AG09319 (cell line): Measurements from ENCODE around the gene SLC51A.
"Not testable (repeated sequence)": the region's sequence is repeated elsewhere in the genome, so short reads cannot be mapped to it uniquely, and the experiment has no call there.

Experiments used
- DNase-seq: peaks from one replicate; pipeline ENCODE4 v3.0.0-alpha.2; 2010; ENCODE audit warnings: low read depth; ENCODE audit errors: extremely low read depth
- TF ChIP-seq, protein P1 (sequence below): IDR thresholded peaks from 2 replicates; pipeline ENCODE4 v1.5.1; 2011; ENCODE audit warnings: low read depth, mild to moderate bottlenecking, inconsistent platforms, low read length, moderate library complexity

The SLC51A gene

DNA sequence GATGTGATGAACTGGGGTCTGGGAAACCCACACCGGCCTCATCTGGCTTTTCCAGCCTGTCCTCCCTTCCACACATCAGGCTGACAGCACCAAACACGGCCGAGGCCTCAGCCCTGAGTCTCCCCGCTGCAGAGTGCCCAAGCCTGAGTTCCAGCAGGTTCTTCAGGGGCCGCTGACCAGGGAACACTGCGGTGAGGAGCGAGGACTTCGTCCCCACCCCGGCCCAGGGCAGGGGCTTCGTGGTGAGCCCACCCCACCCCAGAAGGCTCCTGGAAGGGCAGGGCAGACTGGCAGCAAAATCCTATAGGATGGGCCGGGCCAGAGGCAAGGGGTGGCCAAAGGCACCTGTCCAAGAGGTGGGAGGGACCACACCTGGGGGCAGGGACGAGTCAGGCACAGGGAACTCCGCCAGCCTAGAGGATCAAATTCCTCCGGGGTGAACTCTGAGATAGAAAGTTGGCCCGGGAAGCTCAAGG is at the start of gene SLC51A:
TSS of gene SLC51A (plus strand) at position 446 of the 476 bp plus-strand sequence. CDS start 179 bp downstream, outside the sequence.
- TF ChIP-seq, protein P1, sequence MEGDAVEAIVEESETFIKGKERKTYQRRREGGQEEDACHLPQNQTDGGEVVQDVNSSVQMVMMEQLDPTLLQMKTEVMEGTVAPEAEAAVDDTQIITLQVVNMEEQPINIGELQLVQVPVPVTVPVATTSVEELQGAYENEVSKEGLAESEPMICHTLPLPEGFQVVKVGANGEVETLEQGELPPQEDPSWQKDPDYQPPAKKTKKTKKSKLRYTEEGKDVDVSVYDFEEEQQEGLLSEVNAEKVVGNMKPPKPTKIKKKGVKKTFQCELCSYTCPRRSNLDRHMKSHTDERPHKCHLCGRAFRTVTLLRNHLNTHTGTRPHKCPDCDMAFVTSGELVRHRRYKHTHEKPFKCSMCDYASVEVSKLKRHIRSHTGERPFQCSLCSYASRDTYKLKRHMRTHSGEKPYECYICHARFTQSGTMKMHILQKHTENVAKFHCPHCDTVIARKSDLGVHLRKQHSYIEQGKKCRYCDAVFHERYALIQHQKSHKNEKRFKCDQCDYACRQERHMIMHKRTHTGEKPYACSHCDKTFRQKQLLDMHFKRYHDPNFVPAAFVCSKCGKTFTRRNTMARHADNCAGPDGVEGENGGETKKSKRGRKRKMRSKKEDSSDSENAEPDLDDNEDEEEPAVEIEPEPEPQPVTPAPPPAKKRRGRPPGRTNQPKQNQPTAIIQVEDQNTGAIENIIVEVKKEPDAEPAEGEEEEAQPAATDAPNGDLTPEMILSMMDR: no peak
- no peak for DNase-seq

DNA sequence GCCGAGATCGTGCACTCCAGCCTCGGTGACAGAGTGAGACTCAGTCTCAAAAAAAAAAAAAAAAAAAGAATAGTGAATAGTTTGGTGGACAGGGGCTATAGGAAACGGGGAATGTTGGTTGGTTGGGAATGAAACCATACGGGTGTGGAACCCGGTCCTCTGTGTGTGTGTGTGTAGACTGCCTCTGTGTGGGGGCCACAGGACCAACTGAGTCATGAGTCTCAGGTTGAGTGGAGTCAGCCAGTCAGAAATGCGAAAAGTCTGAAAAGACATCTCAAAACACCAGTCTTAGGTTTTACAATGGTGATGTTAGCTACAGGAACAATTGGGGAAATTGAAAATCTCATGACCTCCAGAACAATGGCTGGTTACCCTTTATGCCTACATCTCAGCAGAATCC is 49.6 kb upstream of the SLC51A start:
- TF ChIP-seq, protein P1: no peak
- DNase-seq: no peak

DNA sequence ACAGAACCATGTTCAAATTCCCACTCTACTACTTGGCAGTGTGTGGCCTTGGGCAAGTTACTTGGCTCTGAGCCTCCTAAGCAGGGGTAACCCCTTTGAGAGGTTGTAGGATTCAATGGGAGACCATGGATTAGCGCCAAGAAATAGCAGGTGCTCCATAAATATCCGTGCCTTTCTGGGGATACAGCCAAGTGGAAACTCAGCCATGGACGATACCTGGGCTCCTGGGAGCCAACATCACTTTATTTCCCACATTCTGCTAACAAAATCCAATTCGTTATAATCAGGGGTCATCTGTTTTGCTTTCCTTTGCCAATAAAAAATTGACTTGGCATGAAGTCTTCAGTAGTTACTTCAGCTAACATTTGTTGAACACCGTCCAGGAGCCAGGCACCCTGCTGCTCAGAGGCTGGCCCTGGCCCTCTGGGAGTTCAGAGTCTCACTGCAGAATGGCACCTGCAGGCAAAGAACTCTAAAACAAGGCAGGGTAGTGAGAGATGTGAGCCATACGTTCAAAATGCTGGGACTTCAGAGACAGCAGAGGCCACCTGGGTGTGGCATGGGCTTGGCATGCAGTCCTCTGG is 47.4 kb upstream of the SLC51A start:
- TF ChIP-seq, protein P1: no peak
- no peak for DNase-seq

DNA sequence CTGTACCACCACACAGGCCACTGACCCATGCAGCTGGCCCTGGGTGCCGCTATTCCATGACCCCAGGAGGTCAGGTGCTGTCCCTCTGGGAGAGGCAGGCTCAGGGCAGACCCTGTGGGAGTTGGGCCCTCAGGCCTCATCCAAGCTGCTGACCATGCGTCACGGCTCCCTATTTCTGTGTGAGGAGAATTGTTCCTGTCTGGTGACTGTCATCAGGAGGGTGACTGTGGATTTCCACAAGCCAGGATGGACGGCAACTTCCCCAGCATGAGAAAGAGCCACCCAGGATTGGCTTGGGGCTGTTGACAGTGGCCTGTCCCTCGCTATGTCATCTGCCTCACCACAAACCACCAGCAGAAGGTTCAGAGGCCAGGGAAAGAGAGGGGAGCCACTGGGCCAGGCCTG is 46.5 kb upstream of the SLC51A start:
- TF ChIP-seq, protein P1: no peak
- no peak for DNase-seq

DNA sequence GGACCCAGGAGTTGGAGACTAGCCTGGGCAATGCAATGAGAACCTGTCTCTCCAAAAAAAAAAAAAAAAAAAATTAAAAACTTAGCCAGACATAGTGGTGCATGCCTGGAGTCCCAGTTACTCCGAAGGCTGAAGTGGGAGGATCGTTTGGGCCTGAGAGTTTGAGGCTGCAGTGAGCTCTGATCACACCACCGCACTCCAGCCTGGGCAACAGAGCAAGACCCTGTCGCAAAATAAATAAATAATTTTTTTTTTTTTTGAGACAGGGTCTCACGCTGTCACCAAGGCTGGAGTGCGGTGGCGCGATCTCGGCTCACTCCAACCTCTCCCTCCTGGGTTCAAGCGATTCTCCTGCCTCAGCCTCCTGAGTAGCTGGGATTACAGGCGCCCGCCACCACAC is 46.0 kb upstream of the SLC51A start:
- DNase-seq: not testable (repeated sequence)

DNA sequence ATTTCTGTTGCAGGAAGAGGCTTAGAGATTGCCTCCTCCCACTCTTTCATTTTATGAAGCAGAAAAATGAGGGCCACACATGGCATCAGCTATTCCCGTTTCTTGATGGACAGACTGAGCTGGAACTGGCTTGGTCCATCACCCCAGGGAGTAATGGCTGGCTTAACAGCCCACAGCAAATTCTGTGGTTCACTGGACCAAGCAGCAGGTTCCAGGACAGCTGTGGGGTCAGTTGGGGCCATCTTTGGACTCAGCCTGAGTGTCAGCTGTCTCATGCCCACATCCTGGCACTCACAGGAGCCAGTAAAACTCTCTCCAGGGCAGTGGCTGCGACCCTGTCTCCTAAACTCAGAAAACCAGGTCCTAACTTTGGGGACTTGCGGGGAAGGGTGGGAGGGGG is 41.7 kb upstream of the SLC51A start:
- DNase-seq: no peak
- TF ChIP-seq, protein P1: no peak

DNA sequence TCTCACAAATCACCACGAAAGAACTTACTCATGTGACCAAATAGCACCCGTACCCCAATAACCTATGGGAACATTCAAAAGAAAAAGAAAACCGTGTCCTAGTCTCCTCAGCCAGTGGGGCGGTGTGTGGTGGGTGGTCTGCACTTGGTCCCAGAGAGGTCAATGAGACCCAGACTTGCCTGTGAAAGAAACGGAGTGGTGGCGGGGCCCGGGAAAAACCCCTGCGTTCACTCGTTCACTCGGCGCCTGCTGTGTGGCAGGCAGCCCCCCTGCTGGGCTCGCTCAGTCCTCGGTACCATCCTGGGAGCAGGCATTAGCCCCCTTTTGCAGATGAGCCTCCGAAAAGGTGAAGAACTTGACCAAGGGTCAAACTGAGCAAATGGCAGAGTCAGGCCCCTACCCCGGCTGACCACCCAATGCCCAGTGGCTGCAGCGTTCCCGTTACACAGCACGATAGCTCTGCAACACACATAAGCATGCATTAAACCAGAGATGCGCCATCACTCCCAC is 41.2 kb upstream of the SLC51A start:
- TF ChIP-seq, protein P1: no peak
- no peak for DNase-seq

DNA sequence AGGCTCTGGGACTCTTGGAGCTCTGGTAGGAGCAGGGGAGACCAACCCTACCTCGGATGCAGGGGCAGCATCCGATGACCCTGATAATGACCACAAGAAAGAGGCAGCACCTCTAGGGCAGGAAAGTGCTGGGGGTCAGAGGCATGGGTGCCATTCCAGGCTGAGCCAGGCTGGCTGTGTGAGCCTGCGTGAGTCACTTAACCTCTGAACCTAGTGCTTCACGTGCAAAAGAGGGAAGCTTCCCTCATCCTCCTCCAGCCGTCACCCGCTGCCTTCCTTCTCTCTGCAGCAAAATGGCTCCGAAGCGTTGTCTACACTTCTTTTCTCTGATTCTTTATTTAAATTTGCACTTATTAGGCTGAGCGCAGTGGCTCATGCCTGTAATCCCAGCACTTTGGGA is 40.6 kb upstream of the SLC51A start:
- no peak for DNase-seq
- TF ChIP-seq, protein P1: no peak
